ENCODE results near the gene DNAJC4.
A peak's percentile ranks its signal among the peaks of the same experiment; 100 is the strongest.

Gene DNAJC4

DNA sequence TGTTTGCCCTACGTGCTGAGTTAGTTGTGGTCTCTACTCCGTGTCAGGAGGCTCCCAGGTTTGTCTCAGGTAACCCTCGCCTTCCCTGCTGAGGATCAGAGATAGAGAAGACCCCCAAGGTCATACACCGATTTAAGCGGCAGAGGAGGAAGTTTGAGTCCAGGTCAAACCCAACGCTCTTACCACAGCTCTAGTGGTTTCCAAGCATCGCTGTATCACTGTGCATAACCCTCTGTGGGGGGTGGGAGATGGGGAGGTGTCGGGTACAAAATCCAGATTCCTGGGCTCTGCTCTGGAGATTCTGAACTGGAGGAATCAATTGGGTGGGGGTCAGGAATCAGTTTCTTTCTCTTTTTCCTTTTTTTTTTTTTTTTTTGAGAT is 627 bp downstream of the DNAJC4 start:
- peak; percentile 51 for DNase-seq

DNA sequence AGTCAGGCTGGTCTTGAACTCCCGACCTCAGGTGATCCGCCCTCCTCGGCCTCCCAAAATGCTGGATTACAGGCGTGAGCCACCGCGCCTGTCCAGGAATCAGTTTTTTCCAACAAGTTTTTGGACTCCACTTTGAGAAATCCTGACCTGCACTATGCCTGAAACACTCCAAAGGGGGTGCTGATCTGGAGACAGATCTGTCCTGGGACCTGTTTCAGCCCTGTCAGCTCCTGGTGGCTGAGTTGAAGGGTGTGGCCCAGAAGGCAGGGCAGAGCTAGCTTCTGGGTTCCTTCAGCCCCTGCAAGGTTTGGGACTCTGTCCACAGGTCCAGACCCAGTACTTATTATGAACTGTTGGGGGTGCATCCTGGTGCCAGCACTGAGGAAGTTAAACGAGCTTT is 1.2 kb downstream of the DNAJC4 start:
- no peak for DNase-seq

DNA sequence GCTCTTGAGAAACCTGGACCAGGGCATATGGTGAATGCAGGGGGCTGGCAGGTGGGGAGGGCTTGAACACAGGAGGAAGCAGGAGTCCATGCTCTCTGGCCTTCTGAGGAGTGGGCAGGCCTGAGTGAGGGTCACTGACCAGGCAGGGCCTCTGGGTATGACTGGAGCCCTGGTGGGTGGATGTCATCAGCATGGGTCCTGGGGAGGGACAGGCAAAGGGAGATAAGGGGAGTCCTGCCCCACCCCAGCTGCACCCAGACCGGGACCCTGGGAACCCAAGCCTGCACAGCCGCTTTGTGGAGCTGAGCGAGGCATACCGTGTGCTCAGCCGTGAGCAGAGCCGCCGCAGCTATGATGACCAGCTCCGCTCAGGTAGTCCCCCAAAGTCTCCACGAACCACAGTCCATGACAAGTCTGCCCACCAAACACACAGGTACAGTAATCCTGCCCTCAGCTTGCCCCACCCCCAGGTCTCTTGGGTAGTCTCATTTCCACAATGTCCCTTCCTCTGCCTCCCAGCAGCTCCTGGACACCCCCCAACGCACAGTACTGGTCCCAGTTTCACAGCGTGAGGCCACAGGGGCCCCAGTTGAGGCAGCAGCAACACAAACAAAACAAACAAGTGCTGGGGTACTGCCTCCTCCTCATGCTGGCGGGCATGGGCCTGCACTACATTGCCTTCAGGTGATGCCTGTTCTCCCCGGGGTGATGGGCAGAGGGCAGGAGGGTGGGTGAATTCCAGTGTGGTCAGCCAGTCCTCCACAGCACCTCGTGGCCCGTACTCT is 2.0 kb downstream of the DNAJC4 start:
- no peak for DNase-seq

DNA sequence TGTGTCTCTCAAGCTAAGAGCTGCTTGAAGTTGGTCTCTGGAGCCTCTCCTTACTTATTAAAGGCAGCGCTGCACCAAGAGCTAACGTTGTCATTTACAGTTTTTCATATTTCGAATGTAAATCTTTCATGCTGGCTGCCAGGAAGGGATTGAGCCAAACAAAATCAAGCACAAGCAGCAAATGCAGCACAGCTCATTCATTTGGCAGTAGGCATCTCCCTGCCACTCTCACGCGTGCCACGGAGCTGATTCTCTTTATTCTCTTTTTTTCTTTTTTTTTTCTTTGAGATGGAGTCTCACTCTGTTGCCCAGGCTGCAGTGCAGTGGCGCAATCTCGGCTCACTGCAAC is 2.6 kb downstream of the DNAJC4 start:
- DNase-seq = no peak

DNA sequence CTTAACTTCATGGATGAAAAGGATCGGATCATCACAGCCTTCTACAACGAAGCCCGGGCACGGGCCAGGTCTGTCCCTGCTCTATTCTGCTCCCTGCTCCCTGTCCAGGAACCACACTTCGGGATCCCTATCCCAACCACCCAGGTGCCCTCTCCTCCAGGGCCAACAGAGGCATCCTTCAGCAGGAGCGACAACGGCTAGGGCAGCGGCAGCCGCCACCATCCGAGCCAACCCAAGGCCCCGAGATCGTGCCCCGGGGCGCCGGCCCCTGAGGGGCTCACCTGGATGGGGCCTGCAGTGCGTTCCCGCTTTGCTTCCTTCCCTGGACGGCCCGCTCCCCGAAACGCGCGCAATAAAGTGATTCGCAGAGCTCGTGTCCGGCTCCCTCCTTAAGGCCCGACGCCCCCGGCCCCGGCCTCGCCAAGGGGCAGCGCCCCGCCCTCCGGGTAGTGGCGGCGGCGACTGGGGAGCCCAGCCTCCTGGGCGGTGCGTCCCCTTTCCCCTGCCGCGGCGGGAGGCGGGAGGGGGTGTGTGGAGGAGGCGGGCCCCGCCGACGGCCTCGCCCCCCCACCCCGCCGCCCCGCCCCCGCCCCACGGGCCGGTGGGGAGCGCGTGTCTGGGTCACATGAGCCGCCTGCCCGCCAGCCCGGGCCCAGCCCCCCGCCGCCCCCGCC is 3.7 kb downstream of the DNAJC4 start, which contains the start of gene VEGFB:
TSS of gene VEGFB (plus strand) at position 672 of the 674 bp plus-strand sequence. CDS start 250 bp downstream, outside the sequence.
- DNase-seq = peak; percentile 83

DNA sequence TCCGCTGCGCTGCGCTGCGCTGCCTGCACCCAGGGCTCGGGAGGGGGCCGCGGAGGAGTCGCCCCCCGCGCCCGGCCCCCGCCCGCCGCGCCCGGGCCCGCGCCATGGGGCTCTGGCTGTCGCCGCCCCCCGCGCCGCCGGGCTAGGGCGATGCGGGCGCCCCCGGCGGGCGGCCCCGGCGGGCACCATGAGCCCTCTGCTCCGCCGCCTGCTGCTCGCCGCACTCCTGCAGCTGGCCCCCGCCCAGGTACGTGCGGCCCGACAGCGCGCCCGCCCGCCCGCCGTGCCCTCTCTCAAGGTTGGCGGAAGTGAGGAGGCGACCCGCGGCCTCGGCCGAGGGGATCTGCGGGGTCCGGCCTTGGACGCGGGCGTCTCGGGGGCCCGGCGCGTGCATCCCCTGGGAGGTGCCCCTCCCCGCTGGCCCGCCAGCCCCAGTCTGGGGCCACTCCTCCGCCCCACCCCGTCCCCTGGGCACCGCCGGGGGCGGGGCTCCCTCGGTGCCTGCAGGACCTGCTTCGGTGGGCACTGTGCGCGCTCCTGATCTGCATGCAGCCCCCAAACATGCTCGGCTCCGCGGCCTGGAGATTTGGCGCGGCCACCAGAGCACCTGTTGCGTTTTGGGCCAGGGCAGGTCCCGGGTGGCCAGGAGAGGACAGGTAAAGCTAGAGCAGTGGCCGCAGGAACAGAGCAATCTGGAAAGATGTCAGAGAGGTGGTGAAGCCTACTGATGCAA is 4.5 kb downstream of the DNAJC4 start:
- peak; percentile 63 for DNase-seq

DNA sequence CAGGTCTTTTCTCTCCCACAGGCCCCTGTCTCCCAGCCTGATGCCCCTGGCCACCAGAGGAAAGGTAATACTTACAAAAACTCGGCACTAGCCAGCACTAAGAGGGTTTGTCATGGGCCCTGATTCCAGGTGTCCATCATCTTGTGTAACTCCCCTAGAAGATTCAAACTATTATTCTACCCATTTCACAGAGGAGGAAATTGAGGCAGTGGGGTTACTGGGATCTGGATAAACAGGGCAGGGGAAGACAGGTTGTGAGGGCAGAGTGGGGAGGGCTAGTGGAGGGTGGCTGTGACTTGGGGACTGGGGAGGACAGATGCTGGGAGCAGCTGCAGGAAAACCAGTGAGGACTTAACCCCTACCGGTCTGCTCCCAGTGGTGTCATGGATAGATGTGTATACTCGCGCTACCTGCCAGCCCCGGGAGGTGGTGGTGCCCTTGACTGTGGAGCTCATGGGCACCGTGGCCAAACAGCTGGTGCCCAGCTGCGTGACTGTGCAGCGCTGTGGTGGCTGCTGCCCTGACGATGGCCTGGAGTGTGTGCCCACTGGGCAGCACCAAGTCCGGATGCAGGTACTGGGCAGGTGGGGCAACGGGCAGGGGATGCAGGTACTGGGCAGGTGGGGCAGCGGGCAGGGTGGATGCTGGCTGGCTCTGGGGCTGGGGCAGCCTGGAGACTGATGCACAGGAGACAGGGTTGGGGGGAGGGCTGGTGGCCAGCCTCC is 5.3 kb downstream of the DNAJC4 start:
- no peak for DNase-seq

DNA sequence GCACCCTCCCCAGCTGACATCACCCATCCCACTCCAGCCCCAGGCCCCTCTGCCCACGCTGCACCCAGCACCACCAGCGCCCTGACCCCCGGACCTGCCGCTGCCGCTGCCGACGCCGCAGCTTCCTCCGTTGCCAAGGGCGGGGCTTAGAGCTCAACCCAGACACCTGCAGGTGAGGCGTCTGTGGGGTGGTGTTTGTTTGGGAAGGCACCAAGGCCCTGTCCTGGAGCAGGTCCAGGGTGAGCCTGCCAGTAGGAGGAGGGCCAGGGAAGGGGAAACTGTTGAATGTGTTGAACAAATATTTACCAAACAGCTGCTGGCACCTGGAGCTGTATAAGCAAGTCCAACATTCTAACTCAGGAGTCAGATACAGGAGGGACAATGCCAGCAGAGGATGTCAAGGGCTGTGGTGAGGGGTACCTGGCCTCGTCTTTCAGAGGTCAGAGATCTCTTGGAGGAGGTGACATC is 7.2 kb downstream of the DNAJC4 start:
- peak; percentile 96 for DNase-seq

DNA sequence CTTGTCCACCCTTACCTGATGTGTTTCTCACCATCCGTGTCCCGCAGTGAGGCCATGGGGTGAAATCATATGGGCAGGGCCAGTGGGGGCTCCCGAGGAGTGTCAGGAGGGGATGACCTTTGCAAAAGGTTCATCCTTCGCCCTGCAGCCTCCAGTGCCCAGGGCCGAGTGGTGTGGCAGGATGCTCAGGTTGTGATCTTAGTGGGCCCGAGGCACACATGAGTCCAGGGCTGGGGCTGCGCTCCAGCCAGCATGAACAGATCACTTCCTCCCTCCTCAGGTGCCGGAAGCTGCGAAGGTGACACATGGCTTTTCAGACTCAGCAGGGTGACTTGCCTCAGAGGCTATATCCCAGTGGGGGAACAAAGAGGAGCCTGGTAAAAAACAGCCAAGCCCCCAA is 7.7 kb downstream of the DNAJC4 start:
- peak; percentile 59 for DNase-seq

DNA sequence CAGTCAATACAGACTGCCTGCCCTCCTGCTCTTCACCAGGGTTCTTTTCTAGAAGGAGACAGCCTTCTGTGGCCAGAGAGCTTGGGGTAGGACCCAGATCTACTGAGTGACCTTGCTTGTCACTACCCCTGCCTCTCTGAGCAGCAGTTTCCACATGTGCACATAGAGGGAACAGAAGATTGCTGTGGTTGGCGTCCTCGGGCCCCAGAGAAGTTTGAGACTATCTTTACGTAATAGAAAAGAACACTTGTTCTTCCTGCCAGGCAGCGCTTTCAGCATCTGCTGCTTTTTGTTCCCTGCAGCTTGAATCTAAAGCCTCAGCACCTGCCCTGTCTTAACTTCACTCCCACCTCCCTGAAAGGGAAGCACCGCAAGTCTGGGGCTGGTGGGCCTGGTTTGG is 8.7 kb downstream of the DNAJC4 start:
- DNase-seq = no peak

DNA sequence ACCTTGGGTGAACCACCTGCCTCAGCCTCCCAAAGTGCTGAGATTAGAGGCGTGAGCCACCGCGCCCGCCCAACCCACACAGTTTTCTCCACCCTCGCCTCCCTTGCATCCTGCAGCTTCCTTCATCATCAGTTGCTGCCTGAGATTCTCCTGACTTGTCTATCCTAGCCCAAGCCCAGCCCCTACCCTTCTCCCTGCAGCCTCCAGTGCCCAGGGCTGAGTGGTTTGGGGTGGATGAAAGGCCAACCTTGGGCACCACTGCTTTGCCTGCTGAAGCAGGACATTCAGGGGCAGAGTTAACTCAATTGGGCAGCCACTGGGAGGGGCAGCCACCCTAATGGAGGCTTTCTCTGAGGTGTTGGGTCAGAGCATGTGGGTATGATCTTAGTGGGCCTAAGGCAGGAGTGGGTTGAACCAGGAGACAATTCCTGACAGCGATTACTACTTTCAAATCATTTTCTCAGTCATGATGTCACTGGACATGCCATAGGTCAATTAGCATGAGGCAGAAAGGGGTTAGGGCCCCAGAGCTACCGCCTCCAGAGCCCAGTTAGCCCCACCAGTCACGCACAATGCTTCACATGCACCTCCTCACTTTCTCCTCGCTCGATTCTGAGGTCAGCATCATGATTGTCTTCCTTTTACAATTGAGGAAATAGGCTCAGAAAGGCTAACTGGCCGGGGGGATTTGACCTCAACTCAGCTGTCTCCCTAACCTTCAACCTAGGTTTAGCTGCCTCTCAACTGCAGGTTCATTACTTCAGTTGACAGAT is 9.5 kb downstream of the DNAJC4 start:
- peak; percentile 46 for DNase-seq

DNA sequence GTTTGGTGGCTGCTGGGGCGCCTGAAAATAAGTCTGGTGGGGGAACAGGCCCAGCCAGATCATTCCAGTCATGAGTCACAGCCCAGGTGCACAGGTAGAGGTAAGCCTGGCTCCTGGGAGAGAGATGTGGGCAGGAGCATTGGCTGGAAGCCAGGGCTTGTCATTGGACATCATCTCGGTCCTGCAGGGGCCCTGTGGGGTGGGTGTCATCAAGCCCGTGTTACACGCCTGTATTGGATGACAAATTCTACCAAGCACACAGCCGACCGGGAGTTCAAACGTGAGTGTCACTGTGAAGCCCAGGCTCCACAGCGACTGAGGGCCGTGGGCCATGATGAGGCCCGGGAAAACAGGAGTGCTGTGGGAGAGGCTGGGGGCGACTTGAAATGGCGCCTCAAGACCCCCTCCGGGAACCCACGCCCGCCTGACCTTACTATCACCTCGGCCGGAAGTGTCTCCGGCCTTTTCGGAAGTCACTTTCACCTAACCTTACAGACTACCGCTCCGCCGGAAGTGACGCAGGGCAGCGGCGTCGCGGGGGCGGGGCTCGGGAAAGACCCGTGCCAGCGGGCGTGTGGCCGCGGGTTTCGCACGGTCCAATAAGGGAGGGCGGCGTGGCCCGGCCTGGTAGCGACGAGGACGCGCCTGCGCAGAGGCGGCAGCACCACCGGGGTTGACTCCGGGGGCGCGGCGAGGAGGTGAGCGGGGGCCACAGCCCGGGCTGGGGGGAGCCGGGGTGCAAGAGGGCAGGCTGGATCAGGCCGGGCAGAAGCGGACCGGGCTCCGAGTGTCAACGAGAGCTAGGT is 10.3 kb downstream of the DNAJC4 start, which contains the start of gene FKBP2:
TSS of gene FKBP2 (plus strand) at position 661 of the 806 bp plus-strand sequence. CDS start 1,293 bp downstream, outside the sequence.
- peak; percentile 96 for DNase-seq

DNA sequence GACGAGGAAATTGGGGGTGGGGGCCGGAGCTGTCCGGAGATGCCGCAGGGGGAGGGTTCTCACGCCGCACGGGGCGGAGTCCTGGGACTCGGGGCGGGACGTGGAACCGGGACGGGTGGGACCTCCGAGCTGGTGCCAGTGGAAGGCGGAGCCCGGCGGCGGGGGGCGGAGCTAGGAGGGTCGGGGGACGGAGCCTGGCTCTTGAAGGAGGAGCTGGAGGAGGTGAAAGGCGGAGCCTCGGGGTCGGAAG is 10.8 kb downstream of the DNAJC4 start:
- DNase-seq = peak; percentile 99

DNA sequence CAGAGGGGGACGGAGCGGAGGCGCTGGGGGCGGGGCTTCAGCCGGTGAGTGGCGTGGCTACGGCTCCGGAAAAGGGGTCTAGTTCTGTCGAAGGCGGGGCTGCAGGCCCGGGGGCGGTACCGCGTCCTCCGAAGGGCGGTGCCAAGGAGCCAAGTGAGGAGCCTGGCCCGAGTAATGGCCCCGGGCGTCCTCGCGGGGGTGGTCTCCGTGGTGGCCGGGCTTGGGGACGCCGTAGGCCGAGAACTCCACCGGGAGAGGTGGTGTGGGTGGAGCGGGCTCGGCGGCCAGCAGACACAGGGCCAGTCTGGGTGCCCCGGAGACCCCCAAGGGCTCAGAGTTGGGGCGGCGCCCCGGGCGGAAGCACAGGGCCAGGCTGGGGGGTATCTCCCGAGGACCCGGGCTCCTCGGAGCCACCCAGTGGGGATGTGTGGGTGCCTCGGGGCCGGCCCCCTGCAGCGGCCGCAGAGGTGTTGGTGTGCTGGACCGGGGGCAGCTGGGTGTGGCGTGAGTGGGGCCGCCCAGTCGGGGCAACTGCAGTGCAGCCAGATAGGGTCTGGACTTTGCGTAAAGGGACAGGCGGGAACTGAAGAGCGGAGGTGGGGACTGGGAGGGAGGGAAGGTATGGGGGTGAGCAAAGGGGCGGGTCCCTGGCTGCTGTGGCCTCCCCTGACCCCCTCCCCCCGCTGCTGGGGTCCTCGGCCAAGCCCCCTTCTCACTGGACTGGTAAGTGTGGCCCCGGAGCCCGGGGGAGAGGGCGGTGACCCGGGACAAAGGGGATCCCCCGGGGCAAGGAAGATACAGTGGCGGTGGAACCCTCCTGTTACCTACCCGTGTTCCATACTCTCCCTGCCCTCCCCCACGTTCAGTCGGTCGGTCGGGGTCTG is 11.4 kb downstream of the DNAJC4 start:
- peak; percentile 71 for DNase-seq

DNA sequence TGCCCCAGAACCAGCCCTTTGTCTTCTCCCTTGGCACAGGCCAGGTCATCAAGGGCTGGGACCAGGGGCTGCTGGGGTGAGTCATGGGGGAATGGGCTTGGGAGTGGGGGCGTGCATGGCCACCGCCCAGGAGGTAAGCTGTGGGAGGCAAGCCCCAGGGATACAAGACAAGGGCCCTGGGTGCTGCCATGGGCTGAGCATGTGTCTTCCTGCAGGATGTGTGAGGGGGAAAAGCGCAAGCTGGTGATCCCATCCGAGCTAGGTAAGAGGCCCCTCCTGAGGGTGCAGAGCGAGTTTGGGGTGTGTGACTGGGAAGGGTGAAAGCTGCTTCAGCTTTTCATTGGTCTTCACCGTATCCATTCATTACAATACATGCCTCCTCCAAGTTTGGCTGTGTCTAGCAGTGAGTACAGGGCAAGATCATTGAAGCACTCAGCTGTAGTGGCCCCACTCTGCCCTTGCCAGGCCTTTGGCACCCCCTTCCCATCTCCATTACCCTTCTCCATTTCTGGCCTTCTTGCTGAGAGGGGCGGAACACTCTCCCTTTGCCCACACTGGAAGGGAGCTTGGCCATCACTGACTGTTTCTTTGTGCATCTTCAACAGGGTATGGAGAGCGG is 13.0 kb downstream of the DNAJC4 start:
- DNase-seq = no peak

DNA sequence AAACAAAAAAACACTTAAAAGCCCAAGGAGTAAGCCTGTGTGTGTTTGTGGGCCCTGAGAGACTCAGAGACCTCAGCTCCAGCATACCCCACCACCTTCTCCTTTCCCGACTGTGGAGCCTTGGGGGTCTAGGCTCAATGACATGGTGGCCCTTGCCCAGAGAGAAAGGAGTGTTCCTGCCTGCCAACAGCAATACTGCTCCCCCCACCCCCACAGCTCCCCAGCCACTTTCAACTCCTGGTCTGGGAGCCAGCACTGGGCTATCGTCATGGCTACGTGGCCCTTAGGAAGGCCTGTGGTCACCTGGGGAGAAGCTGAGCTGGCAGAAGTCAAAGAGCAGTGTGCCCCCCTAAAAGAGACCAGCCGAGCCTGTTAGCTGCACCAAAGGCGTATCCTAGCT is 13.8 kb downstream of the DNAJC4 start:
- no peak for DNase-seq

DNA sequence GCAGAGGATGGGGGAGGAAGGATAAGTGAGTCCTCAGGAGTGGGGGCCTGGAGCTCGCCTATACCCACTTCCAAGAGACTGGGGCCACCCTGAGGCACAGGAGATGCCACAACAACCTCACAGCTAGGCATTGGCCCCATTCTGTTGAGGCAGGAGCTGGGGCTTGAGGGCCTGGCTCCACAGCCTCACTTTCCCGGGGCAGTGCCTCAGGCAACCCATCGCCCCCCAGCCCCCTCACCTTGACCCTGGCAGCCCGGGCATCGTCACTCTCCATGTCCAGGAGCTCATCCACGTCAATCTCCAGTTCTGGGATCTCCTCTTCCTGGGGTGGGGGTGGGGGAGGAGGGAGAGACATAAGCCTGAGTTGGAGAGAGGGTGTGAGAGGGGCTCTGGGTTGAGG is 14.6 kb downstream of the DNAJC4 start:
- no peak for DNase-seq

DNA sequence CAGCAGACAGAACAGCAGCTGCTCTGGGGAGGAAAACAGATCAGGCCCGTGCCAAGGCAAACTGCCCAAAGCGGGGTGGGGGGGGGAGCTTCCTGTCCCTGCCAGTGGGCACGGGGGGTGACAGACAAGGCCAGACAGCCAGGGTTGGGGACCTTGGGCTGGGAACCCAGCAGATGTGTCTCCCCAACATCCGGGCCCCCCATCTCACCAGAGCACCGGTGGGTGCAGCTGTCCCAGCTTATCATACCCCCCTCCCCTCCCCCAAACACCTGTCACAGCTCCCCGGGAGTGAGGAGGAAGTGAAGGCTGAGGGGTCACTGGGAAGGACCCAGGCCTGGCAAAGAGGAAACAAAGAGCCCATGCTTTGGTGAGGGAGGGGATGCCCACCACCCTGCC is 15.1 kb downstream of the DNAJC4 start:
- DNase-seq = no peak

DNA sequence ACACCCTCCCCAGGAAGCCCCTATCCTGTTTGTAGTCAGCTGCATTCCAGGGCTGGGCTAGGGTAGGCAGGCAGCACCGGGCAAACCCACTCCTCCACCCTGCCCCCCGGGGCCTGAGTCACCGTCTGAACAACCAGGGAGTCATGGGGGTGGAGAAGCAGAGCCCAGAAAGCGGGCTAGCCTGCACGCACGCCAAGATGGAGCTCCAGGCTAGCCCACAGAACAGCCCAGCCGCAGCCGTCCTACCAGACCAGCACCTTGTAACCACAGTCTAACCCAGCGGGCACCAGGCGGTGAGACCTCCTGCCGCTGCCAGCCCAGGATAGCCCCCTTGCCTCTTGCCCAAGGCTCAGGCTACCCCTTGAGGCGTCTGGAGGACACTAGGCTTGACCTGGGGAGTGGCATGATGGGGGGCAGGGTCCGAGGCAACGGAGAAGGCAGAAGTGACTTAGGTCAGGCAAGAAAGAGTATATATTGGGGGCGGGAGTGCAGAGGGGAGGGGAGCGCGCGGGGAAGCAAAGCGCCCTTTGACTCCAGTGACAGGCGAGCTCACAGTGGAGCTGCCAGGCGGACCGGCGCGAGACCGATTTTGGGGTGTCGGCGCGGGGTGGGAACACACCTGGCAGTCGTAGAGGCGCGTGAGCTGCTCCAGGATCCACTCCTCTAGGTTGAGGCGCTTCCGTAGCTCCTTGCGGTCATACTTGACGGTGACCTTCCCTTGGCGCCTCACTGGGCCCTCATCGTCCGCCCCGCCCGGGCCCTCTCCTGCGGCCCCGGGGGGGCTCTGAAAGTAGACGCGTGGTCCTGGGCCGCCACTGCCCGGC is 15.7 kb downstream of the DNAJC4 start:
- DNase-seq = peak; percentile 60

Data from NCI-H146 (cell line).